ENCODE results near the gene TACC2.

Gene TACC2

DNA sequence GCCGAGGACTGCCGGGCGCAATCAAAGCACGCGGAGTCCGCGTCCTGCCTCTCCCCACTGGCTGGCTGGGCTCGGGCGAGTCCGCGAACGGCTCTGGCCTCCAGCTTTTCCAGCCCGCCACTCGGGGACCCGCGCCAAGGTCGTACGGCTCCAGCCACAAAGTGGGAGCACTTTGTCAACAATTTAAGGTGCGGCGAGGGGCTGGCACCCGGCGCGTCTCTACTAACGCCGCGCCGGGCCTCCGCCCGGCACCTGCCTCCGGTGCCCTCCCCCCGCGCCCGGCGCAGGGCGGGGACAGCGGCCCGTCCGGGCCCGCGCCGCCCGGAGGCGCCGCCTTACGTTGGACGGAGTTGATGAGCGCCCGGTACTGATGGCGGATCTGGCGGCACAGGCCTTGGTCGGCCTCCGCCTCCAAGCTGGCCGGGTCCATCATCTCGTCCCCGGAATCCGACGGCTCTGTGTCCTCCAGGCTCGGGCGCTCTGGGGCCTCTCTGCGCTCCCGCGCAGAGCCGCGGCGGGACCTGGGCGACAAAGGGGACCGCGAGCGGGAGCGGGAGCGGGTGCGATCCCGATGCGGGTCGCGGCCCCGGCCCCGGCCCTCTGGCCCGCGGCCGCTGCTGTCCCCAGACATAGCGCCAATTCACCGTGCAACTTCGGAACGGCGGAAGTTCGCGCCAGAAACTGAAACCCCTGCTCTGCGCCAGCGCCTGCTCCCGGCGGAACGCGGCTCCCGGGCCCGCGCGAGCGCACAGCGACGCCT lies 14.2 kb upstream of the TACC2 start, which contains the start of gene NSMCE4A:
Gene NSMCE4A (minus strand): TSS at position 683 of the 760 bp plus-strand sequence. CDS start 52 bp downstream, at position 631.
- TF ChIP-seq, protein P1, sequence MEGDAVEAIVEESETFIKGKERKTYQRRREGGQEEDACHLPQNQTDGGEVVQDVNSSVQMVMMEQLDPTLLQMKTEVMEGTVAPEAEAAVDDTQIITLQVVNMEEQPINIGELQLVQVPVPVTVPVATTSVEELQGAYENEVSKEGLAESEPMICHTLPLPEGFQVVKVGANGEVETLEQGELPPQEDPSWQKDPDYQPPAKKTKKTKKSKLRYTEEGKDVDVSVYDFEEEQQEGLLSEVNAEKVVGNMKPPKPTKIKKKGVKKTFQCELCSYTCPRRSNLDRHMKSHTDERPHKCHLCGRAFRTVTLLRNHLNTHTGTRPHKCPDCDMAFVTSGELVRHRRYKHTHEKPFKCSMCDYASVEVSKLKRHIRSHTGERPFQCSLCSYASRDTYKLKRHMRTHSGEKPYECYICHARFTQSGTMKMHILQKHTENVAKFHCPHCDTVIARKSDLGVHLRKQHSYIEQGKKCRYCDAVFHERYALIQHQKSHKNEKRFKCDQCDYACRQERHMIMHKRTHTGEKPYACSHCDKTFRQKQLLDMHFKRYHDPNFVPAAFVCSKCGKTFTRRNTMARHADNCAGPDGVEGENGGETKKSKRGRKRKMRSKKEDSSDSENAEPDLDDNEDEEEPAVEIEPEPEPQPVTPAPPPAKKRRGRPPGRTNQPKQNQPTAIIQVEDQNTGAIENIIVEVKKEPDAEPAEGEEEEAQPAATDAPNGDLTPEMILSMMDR (IDR thresholded peaks at IDR 0.05; ENCODE audit: low read depth, low read length): no peak
- H3K4me3 ChIP-seq (replicated peaks in 1 of 2; ENCODE audit: low read depth in 2 of 2, low read length in 2 of 2): peak within 1 kb of the TSS; percentile 68 to 73
- DNase-seq (ENCODE audit: low read depth in 2 of 2): peak; percentile 71 to 80

DNA sequence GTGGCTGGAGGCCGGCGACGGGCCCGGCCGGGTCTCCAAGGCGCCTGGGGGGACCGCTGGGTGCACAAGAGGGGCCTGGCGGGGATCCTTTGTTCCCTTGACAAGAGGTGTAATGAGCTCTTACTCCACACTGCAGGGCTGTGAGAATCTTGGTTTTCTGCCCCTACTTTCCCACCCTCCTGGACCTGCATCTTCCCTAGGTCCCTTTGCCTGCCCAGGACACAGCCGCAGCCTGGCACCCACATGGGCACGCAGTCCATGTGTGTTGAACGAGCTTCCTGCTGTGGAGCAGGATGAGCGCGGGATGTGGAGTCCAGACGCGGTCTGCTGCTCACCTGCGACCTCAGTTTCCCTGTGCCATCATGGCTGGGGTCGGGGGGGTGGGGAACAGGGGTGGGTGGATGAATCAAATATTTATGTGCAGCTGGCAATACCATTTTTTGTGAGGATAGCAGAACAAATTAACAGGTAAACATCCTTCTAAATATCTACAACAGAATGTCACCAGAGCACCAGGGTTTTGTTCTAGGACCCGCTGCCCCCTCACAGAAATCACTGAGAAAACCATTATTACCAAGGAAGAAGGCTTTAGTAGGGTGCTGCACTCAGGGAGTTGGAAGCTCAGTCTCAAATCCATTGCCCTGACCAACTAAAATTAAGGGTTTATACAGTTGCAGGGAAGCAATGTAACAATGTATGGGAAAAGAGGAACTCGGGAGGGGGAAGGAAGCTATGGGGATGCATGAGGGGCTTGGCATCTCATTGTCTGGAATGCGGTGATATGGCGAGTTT lies 13.5 kb upstream of the TACC2 start:
- DNase-seq (ENCODE audit: low read depth in 2 of 2): no peak
- peak overlapping the region; percentile 68 to 73 for H3K4me3 ChIP-seq (replicated peaks in 1 of 2; ENCODE audit: low read depth in 2 of 2, low read length in 2 of 2)
- TF ChIP-seq, protein P1 (IDR thresholded peaks at IDR 0.05; ENCODE audit: low read depth, low read length): peak; percentile 34

- TF ChIP-seq, protein P1 (IDR thresholded peaks at IDR 0.05; ENCODE audit: low read depth, low read length): no peak
- no peak overlapping the region for H3K4me3 ChIP-seq (replicated peaks in 1 of 2; ENCODE audit: low read depth in 2 of 2, low read length in 2 of 2)
- no peak for DNase-seq (ENCODE audit: low read depth in 2 of 2)
Measured at GRCh38 chr10:121976607-121977006, 12.4 kb upstream of the TACC2 start.

DNA sequence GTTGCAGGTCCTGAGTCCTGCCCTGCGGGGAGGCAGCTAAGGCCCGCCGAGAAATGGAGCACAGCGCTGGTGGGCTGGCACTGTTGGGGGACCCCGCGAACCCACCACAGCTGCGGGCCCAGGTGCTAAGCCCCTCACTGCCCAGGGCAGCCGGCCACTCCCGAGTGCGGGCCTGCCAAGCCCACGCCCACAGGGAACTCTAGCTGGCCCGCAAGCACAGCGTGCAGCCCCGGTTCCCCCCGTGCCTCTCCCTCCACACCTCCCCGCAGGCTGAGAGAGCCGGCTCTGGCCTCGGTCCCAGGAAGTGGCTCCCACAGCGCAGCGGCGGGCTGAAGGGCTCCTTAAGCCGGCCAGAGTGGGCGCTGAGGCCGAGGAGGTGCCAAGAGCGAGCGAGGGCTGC lies 10.5 kb upstream of the TACC2 start:
- DNase-seq (ENCODE audit: low read depth in 2 of 2): no peak
- TF ChIP-seq, protein P1 (IDR thresholded peaks at IDR 0.05; ENCODE audit: low read depth, low read length): no peak
- no peak overlapping the region for H3K4me3 ChIP-seq (replicated peaks in 1 of 2; ENCODE audit: low read depth in 2 of 2, low read length in 2 of 2)

- TF ChIP-seq, protein P1 (IDR thresholded peaks at IDR 0.05; ENCODE audit: low read depth, low read length): no peak
- DNase-seq (ENCODE audit: low read depth in 2 of 2): no peak
- no peak overlapping the region for H3K4me3 ChIP-seq (replicated peaks in 1 of 2; ENCODE audit: low read depth in 2 of 2, low read length in 2 of 2)
Measured at GRCh38 chr10:121981346-121981745, 7.6 kb upstream of the TACC2 start.

DNA sequence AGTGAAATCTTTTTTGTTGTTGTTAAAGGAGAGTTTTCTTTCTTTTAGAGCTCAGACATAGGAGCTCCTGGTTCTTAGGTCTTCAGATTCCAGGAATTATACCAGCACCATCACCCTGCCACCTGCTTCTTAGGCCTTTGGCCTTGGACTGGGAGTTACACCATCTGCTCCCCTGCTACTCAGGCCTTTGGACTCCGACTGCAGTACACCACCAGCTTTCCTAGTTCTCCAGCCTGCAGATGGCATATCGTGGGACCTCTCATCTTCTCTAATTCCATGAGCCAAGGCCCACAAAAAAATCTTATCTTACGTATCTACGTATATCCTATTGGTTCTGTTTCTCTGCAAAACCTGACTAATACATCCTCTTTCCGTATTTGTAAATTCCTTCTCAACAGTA lies 5.1 kb upstream of the TACC2 start:
- no peak for DNase-seq (ENCODE audit: low read depth in 2 of 2)
- TF ChIP-seq, protein P1 (IDR thresholded peaks at IDR 0.05; ENCODE audit: low read depth, low read length): no peak
- no peak overlapping the region for H3K4me3 ChIP-seq (replicated peaks in 1 of 2; ENCODE audit: low read depth in 2 of 2, low read length in 2 of 2)

Data from cardiac fibroblast (primary cell).